GM18519 (cell line): ENCODE results near the gene SLC6A11.
A peak's percentile ranks its signal among the peaks of the same experiment; 100 is the strongest.

ENCODE experiments used
- ATAC-seq: cut with Tn5 transposase; IDR thresholded peaks from one replicate; pipeline ENCODE4 v1.9.1; 2021; ENCODE audit warnings: mild to moderate bottlenecking, moderate library complexity; ENCODE audit not compliant: unreplicated experiment, low FRiP score

The SLC6A11 gene

DNA sequence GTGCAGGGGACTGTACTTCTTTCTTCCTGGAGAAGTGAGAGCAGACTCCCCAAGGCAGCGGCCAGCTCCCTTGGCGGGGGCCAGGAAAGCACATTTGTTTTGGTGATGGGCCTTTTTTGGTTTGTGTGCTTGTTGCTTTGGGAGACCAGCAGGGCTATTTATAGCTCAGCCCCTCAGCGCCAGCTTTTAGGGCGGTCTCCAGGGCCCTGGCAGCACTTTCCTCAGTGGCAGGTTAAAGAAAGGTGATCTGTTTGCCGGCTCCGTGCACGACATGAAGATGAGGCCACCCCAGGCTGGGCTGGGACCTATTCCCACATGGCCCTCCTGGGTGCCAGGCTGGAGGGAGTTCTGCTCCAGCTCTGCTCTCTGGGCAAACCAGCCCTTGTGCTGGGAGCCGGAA lies 21.8 kb downstream of the SLC6A11 start:
- ATAC-seq: no peak

DNA sequence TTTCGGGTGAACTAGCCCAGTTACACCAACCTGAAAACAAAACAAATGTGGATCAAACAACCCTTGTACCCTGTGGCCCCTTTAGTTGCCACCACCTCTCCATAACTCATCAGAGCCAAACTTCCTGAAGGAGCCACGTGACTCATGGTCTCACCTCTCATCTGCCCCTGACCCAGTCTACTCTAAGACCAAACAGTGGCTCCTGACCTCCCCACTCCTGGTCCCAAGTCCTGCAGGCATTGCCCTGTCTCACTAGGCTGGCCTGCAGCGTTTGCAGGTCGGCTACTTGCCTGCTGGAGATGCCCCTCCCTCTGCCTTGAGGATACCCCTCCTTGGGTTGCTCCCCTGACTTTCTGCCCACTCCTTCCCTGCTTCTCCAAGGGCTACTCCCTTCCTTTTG lies 23.1 kb downstream of the SLC6A11 start:
- ATAC-seq: no peak

GRCh38 chr3:10841100-10841499 lies 25.1 kb downstream of the SLC6A11 start:
- no peak for ATAC-seq

DNA sequence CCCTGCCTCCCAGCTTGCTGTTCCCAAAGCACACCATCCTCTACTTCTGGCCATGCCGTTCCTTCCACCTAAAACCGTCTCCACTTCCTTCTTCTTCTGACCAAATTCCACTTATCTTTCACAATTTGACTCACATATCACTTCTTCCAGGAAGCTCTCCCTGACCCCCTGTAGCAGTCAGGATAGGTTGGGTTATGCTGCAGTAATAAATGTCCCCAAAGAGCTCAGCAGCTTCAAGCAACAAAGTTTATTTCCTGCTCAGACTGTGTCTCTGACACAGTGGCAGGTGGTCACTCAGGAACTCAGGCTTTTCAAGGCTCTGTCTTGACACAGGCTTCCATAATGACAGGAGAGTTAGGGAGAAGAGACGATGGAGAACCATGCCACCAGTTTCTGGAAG lies 27.4 kb downstream of the SLC6A11 start:
- no peak for ATAC-seq

DNA sequence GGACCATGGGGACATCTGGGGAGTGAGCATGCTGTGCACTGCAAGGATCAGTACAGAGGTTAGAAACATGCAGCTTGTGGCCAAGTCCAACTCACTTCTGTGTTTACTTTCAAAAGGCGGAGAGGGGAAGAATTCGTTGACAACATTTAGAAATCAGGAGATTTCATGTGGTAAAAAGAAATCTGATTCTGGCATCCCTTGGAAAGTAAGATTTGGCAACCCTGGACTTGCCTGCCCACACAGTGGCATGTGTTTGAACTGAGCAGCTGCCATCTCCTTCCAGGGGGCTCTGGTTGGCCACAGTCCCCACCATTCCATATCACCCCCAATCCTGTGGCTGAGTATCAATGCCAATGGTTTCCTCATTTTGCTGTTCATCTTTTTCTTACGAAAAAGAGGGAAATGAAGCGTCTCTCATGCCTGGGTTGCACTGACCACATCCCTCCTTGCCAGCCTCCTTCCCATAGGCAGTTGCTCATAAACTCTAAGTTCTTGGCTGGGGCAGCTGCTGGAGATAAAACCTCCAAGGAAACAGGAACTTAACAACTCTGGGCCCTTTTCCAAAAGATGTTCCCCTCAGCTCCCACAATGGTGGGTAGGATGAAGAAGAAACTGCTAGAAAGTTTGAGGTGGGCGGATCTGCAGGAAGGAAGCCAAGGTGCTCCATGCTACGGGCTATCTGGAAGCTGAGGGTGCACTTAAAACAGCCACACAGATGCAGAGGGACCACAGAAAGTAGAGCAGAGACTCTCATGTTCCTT lies 29.2 kb downstream of the SLC6A11 start:
- no peak for ATAC-seq

DNA sequence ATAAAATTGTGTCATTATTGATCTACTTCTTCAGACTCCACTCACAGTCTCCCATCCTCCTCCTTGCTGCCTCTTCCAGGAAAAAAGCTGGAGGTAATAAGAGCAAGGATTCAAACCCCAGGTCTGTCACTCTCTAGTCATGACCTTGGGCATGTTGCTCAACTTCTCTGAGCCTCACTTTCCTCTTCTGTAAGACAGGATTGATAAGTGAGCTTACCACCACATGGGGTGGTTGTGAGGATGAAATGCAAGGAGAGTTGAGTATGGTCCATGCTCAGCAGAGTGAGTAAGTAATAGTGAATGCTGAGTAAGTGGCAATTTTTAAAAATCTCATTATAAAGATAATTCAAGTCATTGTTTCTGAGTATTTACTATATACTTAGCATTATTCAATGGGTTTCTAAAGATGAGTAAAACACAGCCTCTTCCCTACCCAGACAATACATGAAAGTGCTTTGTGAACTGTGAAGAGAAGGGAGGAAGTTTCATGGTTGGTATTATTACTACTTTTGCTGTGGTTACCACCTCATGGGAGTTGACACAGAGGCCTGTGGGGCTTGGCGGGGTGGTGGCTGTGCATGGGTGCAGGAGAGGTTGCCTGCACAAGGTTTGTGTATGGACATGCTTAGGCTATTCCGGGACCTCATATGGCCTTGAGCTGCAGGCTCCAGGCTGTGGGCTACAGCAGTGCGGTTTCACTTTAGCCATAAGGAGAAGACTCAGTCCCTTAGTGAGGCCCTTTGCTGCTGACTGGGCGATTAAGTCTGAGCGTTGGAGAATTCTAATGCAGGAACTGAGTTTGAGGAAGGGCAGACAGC lies 30.0 kb downstream of the SLC6A11 start:
- ATAC-seq: peak; percentile 68

GRCh38 chr3:10846657-10846975 lies 30.6 kb downstream of the SLC6A11 start:
- no peak for ATAC-seq

GRCh38 chr3:10848261-10848660 lies 32.2 kb downstream of the SLC6A11 start:
- ATAC-seq: no peak

GRCh38 chr3:10852066-10852808 lies 36.2 kb downstream of the SLC6A11 start:
- ATAC-seq: no peak

DNA sequence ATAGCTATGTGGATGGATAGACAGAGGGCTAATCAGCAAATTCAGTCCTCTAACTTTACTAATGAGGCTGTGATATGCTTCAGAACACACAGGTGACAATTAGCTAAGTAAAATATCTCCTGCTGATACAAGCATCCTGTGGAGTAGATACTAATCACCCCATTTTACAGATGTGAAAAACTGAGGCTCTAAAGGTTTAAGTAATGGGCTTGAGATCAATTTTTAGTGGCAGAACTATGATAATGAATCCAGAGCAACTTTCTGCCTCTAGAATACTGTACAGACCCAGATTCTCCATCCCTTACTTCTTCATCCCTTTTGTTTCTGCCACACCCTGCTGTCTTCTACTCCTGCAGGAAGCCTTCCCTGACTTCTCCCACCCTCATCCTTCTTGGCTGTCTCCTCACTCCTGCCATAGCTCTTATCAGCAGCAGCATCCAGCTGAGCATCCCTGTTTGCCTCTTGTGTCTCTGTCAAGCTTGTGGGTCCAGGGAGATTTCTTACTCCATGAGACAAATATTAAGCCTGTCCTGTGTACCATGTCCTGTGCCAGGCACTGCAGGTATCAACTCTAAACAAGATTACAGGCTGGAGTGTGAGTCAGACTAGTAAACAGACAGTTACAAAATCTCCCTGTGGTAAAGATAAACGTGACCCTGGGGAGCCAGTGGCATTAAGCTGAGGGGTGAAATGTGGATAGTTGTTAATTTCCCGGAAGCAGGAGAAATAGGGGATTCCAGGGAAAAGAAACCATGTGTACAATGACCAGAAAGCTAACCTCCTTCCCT lies 39.2 kb downstream of the SLC6A11 start:
- ATAC-seq: no peak

- no peak for ATAC-seq
These were observed 40.0 kb downstream of the SLC6A11 start for GRCh38 chr3:10855871-10856662.

DNA sequence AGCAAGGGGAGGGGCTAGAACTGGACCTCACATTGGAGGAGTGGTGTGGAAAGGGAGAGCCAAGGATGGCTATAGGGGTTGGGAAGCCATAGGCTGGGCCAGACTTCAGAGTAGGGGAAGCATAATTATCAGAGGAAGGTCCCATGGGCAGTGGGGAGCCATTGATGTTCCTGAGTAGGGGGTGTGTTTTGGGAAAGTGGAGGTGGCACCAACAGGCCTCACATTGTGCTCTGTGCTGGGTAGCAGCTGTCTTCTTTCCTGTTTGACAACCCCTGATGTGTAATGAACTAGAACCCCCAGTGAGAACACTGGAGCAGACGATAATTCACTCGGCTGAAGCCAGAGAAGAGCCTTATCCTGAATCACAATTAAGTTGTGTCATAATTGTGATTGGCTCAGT lies 41.2 kb downstream of the SLC6A11 start:
- ATAC-seq: no peak

DNA sequence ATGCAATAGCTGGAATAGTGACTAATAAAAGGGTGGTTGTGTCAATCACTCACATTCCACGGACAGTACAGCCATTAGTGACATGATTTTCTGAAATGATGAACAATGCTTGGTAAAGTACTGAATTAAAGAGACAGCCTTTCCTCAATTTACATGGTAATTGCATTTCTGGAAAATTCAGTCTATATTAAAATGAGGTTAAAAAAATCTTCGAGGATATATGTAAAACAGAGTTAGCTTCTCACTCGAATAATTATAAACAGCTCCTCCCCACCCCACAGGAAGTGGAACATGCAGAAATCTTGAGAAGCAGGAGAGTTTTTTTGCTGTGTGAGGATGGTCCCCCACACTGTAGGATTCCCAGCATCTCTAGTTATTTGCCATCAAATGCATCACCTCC lies 42.1 kb downstream of the SLC6A11 start:
- no peak for ATAC-seq

DNA sequence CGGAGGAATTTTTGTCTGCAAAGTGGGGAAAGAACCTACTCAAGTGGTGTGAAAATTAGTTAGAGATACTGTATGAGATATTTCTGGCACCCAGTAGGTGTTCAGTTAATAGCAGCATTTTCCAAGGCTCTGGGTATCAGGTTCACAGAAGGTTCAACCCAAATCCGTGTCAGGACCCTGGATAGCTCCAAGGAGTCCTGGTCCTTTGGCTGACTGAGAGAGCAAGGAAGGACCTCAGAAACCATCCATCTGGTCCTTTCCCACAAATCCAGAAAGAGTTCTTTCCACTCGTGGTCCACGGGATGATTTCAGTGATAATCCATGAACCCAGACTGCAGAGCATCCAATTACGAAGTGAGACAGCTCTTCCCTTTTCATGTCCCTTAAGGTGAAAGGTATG lies 51.4 kb downstream of the SLC6A11 start:
- ATAC-seq: no peak

DNA sequence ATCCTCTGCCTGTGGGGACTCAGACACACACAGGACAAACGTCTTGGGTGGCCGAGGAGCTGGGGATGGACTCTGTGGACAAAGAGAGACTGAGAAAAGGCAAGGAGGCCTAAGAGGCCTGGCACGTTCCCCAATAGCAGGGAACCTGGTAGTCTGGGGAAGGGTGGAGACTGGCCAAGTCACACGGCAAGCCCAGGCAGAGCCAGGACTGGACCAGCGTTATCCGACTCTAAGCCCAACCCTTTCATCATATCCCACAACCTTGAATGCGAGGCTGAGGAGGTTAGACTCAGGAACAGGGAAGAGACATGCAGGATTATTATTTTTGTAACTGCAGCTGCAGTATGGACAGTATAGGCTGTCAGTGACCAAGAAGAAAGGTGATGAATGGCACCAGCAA lies 53.4 kb downstream of the SLC6A11 start:
- ATAC-seq: no peak

DNA sequence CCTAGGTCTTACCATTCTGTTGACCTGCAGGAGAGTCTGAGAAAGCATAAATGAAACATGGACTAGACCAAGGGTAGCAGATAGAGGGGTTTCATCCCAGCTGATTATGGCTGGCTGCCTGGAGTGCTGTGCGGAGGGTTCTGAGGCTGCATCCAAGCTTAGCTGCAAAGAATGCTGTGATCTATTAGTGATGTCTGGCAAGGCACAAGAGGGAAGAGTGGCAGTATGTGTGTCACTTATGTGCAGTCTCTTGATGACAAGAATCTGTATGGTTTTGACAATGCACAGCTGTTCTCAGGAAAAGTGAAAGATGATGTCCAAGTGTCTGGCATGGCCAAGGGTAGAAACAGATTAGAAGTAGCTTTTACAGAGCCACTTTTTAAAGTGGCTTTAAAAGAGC lies 54.3 kb downstream of the SLC6A11 start:
- ATAC-seq: no peak

DNA sequence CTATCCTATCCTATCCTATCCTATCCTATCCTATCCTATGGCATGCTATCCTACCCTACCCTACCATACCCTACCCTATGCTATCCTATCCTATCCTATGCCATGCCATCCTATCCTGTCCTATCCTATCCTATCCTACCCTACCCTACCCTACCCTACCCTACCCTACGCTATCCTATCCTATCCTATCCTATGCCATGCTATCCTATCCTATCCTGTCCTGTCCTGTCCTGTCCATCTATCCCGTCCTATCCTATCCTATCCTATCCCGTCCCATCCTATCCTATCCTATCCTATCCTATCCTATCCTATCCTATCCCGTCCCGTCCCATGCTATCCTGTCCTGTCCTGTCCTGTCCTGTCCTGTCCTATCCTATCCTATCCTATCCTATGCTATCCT lies 57.4 kb downstream of the SLC6A11 start:
- no peak for ATAC-seq

DNA sequence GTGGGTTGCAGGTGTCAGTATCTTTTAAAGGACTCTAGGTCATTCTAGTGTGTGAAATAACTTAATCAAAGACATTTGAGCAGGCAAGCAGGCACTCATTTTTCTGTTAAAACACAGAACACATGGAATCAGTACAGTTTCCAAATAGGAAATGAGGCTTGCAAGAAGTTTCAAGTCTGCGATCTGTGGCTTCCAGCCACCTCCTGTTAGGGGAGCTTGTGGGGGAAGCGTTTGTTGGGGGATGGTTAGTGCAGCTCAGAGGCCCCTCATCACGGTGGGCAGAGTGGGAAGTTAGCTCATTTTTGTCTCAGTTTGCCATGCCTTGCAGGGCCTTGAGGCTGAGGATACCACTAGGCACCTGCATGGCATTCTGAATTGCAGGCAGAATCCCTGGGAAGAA lies 59.9 kb downstream of the SLC6A11 start:
- no peak for ATAC-seq

DNA sequence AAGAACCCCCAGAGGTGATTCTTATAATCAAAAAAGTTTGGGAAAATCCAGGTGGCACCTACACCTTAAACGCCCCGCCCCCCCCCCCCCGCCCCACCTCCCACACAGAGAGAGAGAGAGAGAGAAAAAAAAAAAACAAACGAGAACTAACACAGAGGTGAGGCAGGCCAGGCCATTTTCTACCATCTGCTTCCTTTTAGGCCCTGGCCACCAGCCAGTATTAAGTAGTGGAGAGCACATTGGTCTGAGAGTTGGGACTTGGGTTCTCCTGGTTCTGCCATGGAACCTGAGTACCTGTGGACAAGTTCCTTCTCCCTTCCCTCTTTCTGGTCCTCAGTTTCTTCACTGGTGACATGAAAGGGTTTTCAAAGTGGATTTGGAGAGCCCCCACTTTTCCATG lies 60.6 kb downstream of the SLC6A11 start:
- ATAC-seq: no peak

DNA sequence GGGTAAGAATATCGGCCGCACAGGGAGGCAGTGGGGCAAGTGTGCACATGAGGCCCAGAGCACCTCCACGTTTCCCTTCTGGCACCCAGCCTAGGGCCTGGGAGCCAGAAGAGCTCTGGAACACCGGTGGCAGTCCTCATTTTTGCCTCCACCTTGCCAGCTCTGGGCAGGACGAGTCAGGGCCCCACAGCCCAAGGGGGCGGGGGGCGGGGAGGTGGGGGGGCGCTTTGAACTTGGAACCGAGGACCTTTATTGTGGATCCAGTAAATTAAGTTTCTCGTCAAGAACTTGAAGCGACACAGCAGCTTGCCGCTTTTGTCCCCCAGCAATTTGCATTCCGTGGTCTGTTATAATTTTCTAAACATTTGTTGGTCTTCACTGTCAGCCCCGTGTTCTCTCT lies 66.8 kb downstream of the SLC6A11 start:
- ATAC-seq: no peak
